T-helper 1 cell treated with Interleukin-12 subunit alpha and Interleukin-12 subunit beta and Interleukin-4 antibody, amounts not matched to agents 30 μg/mL and 1 μg/mL, for 36 hours (primary cell): Measurements from ENCODE around the gene IFIT3.
A peak's percentile ranks its signal among the peaks of the same experiment; 100 is the strongest.
"Not testable (repeated sequence)": the region's sequence is repeated elsewhere in the genome, so short reads cannot be mapped to it uniquely, and the experiment has no call there.

ENCODE experiments used
- H3K27ac Mint-ChIP-seq: one replicate; pipeline ENCODE4 v1.8.0; 2021; ENCODE audit warnings: mild to moderate bottlenecking, mixed read lengths
- H3K27me3 Mint-ChIP-seq: one replicate; pipeline ENCODE4 v1.8.0; 2021; ENCODE audit warnings: low read depth, mixed read lengths
- H3K36me3 Mint-ChIP-seq: one replicate; pipeline ENCODE4 v1.8.0; 2021; ENCODE audit warnings: low read depth, mixed read lengths
- H3K4me1 Mint-ChIP-seq: one replicate; pipeline ENCODE4 v1.8.0; 2021; ENCODE audit warnings: low read depth, mixed read lengths
- H3K4me3 Mint-ChIP-seq: one replicate; pipeline ENCODE4 v1.8.0; 2021; ENCODE audit warnings: mild to moderate bottlenecking, moderate library complexity, mixed read lengths
- H3K9me3 Mint-ChIP-seq: one replicate; pipeline ENCODE4 v1.8.0; 2021; ENCODE audit warnings: mixed read lengths

The IFIT3 gene

GRCh38 chr10:89327803-89328441 lies at the start of gene IFIT3:
Gene IFIT3, plus strand, starts transcription at chr10:89327997. Its CDS starts 77 bp downstream, at chr10:89328074.
- peaks cover 14% of the 10 kb centered on the region for H3K36me3 Mint-ChIP-seq
- H3K27me3 Mint-ChIP-seq: peaks cover 39% of the 10 kb centered on the region
- peaks cover 5% of the 10 kb centered on the region for H3K9me3 Mint-ChIP-seq
- peak within 1 kb of the TSS; percentile 76 for H3K27ac Mint-ChIP-seq
- H3K4me3 Mint-ChIP-seq: peak within 1 kb of the TSS; percentile 86
- H3K4me1 Mint-ChIP-seq: peaks cover 38% of the 10 kb centered on the region

- H3K27ac Mint-ChIP-seq: no peak overlapping the region
- no peaks in the 10 kb centered on the region for H3K9me3 Mint-ChIP-seq
- H3K4me1 Mint-ChIP-seq: no peaks in the 10 kb centered on the region
- no peak overlapping the region for H3K4me3 Mint-ChIP-seq
- H3K27me3 Mint-ChIP-seq: peaks cover 50% of the 10 kb centered on the region
- no peaks in the 10 kb centered on the region for H3K36me3 Mint-ChIP-seq
These were observed 49.7 kb upstream of the IFIT3 start for GRCh38 chr10:89278034-89278535.

GRCh38 chr10:89278900-89279392 lies 48.9 kb upstream of the IFIT3 start:
- peaks cover 51% of the 10 kb centered on the region for H3K27me3 Mint-ChIP-seq
- no peak overlapping the region for H3K27ac Mint-ChIP-seq
- no peaks in the 10 kb centered on the region for H3K36me3 Mint-ChIP-seq
- no peaks in the 10 kb centered on the region for H3K4me1 Mint-ChIP-seq
- H3K4me3 Mint-ChIP-seq: no peak overlapping the region
- no peaks in the 10 kb centered on the region for H3K9me3 Mint-ChIP-seq

GRCh38 chr10:89279421-89279869 lies 48.4 kb upstream of the IFIT3 start:
- Mint-ChIP-seq H3K4me1 (no peaks in the 10 kb centered on the region), H3K4me3 (no peak overlapping the region), H3K27ac (no peak overlapping the region), H3K9me3 (no peaks in the 10 kb centered on the region), H3K27me3 (peaks cover 51% of the 10 kb centered on the region), H3K36me3 (no peaks in the 10 kb centered on the region)

GRCh38 chr10:89280508-89280907 lies 47.3 kb upstream of the IFIT3 start:
- Mint-ChIP-seq H3K4me3 (no peak overlapping the region), H3K27ac (no peak overlapping the region), H3K27me3 (peaks cover 51% of the 10 kb centered on the region), H3K4me1 (no peaks in the 10 kb centered on the region), H3K9me3 (no peaks in the 10 kb centered on the region), H3K36me3 (no peaks in the 10 kb centered on the region)

- Mint-ChIP-seq H3K4me3 (no peak overlapping the region), H3K27me3 (peaks cover 53% of the 10 kb centered on the region), H3K27ac (no peak overlapping the region), H3K4me1 (no peaks in the 10 kb centered on the region), H3K9me3 (no peaks in the 10 kb centered on the region), H3K36me3 (no peaks in the 10 kb centered on the region)
These were observed 46.0 kb upstream of the IFIT3 start for GRCh38 chr10:89281606-89282395.

- Mint-ChIP-seq H3K27me3 (peaks cover 38% of the 10 kb centered on the region), H3K36me3 (no peaks in the 10 kb centered on the region), H3K4me1 (no peaks in the 10 kb centered on the region), H3K4me3 (no peak overlapping the region), H3K27ac (no peak overlapping the region), H3K9me3 (no peaks in the 10 kb centered on the region)
These were observed 44.5 kb upstream of the IFIT3 start for GRCh38 chr10:89283025-89283935.

- H3K27ac Mint-ChIP-seq: no peak overlapping the region
- no peaks in the 10 kb centered on the region for H3K4me1 Mint-ChIP-seq
- H3K36me3 Mint-ChIP-seq: no peaks in the 10 kb centered on the region
- H3K27me3 Mint-ChIP-seq: peaks cover 34% of the 10 kb centered on the region
- H3K4me3 Mint-ChIP-seq: no peak overlapping the region
- H3K9me3 Mint-ChIP-seq: no peaks in the 10 kb centered on the region
These were observed 43.8 kb upstream of the IFIT3 start for GRCh38 chr10:89283936-89284475.

- H3K9me3 Mint-ChIP-seq, H3K27ac Mint-ChIP-seq, H3K36me3 Mint-ChIP-seq, H3K4me1 Mint-ChIP-seq, H3K4me3 Mint-ChIP-seq: not testable (repeated sequence)
- peaks cover 32% of the 10 kb centered on the region for H3K27me3 Mint-ChIP-seq
These were observed 43.1 kb upstream of the IFIT3 start for GRCh38 chr10:89284711-89285110.

- not testable (repeated sequence) for H3K27ac Mint-ChIP-seq, H3K4me1 Mint-ChIP-seq, H3K9me3 Mint-ChIP-seq, H3K4me3 Mint-ChIP-seq, H3K36me3 Mint-ChIP-seq
- H3K27me3 Mint-ChIP-seq: peaks cover 32% of the 10 kb centered on the region
These were observed 42.5 kb upstream of the IFIT3 start for GRCh38 chr10:89285303-89285702.

GRCh38 chr10:89294721-89295239 lies 33.0 kb upstream of the IFIT3 start:
- no peak overlapping the region for H3K27ac Mint-ChIP-seq
- peaks cover 18% of the 10 kb centered on the region for H3K9me3 Mint-ChIP-seq
- H3K27me3 Mint-ChIP-seq: peaks cover 42% of the 10 kb centered on the region
- peaks cover 9% of the 10 kb centered on the region for H3K4me1 Mint-ChIP-seq
- no peak overlapping the region for H3K4me3 Mint-ChIP-seq
- H3K36me3 Mint-ChIP-seq: no peaks in the 10 kb centered on the region

- H3K9me3 Mint-ChIP-seq: peaks cover 21% of the 10 kb centered on the region
- H3K36me3 Mint-ChIP-seq: no peaks in the 10 kb centered on the region
- H3K27me3 Mint-ChIP-seq: peaks cover 42% of the 10 kb centered on the region
- no peak overlapping the region for H3K27ac Mint-ChIP-seq
- peaks cover 9% of the 10 kb centered on the region for H3K4me1 Mint-ChIP-seq
- H3K4me3 Mint-ChIP-seq: no peak overlapping the region
These were observed 32.2 kb upstream of the IFIT3 start for GRCh38 chr10:89295597-89295996.

GRCh38 chr10:89296220-89296648 lies 31.6 kb upstream of the IFIT3 start:
- Mint-ChIP-seq H3K9me3 (peaks cover 21% of the 10 kb centered on the region), H3K27me3 (peaks cover 47% of the 10 kb centered on the region), H3K4me3 (no peak overlapping the region), H3K27ac (no peak overlapping the region), H3K4me1 (peaks cover 11% of the 10 kb centered on the region), H3K36me3 (peaks cover 2% of the 10 kb centered on the region)

GRCh38 chr10:89297356-89297755 lies 30.4 kb upstream of the IFIT3 start:
- peaks cover 2% of the 10 kb centered on the region for H3K36me3 Mint-ChIP-seq
- no peak overlapping the region for H3K4me3 Mint-ChIP-seq
- peaks cover 19% of the 10 kb centered on the region for H3K4me1 Mint-ChIP-seq
- H3K9me3 Mint-ChIP-seq: peaks cover 21% of the 10 kb centered on the region
- H3K27ac Mint-ChIP-seq: no peak overlapping the region
- peaks cover 47% of the 10 kb centered on the region for H3K27me3 Mint-ChIP-seq
